H1 (cell line): ENCODE results near the gene NADSYN1. TPM values are rescaled to one million over a fixed set of nuclear protein-coding genes. Genes with fewer than 3 reads are reported as not detected.

Experiments
- CTCF ChIA-PET: fragments of 300-600 bp; sonication (Branson Sonifier 250); formaldehyde crosslinking; loops from one replicate; lab custom pipeline; 2021; ENCODE audit not compliant: partially characterized antibody; lab: Charles Lee
- POLR2A ChIA-PET: fragments of 300-600 bp; sonication (Branson Sonifier 250); formaldehyde crosslinking; loops from one replicate; lab custom pipeline; 2021; ENCODE audit warnings: inconsistent platforms; ENCODE audit not compliant: partially characterized antibody; lab: Charles Lee
- DNase-seq, 2 experiments: peaks; one replicate each; pipeline versions ENCODE4 v3.0.0 to v3.0.0-alpha.2; 2010 to 2022; ENCODE audit warnings: low spot score in 2 of 2, low read depth in 1 of 2, mixed read lengths in 1 of 2
- FAIRE-seq: peaks from 2 replicates; lab custom pipeline; 2011; peaks lifted over from hg19 to GRCh38; lab: Jason Lieb, UNC
- H2AFZ ChIP-seq: 2 replicates; pipeline ENCODE4 v1.8.1; 2012; ENCODE audit warnings: low read length, inconsistent platforms
- H2AK5ac ChIP-seq: 2 replicates; pipeline ENCODE4 v1.6.1; 2013; ENCODE audit warnings: low read depth, low read length
- H2BK120ac ChIP-seq: replicated peaks from 2 replicates; pipeline ENCODE3; 2013; ENCODE audit warnings: low read depth, low read length, inconsistent platforms
- H2BK12ac ChIP-seq: 2 replicates; pipeline ENCODE4 v1.6.1; 2013; ENCODE audit warnings: low read depth, low read length
- H2BK15ac ChIP-seq: 2 replicates; pipeline ENCODE4 v1.6.1; 2013; ENCODE audit warnings: low read length
- H2BK20ac ChIP-seq: 2 replicates; pipeline ENCODE4 v1.6.1; 2013; ENCODE audit warnings: low read length
- H2BK5ac ChIP-seq: 2 replicates; pipeline ENCODE4 v1.6.1; 2013; ENCODE audit warnings: low read depth, low read length
- H3K14ac ChIP-seq: 2 replicates; pipeline ENCODE4 v1.6.1; 2013; ENCODE audit warnings: inconsistent platforms; ENCODE audit not compliant: insufficient read length
- H3K18ac ChIP-seq: 2 replicates; pipeline ENCODE4 v1.6.1; 2013; ENCODE audit warnings: low read length; ENCODE audit errors: extremely low read depth
- H3K23ac ChIP-seq: 2 replicates; pipeline ENCODE4 v1.6.1; 2013; ENCODE audit warnings: inconsistent platforms; ENCODE audit not compliant: insufficient read length
- H3K23me2 ChIP-seq: 2 replicates; pipeline ENCODE4 v1.6.1; 2013; ENCODE audit warnings: low read depth, low read length
- H3K27ac ChIP-seq: 2 replicates; pipeline ENCODE4 v1.6.1; 2011; ENCODE audit warnings: low read depth, low read length, inconsistent platforms
- H3K27me3 ChIP-seq, 4 experiments: replicated peaks in 1 of 4; 1 replicate in 1 of 4; 2 replicates in 3 of 4; pipeline versions ENCODE4 v1.6.1 to v1.8.1; 2011 to 2013; ENCODE audit warnings: low read length in 3 of 4, mild to moderate bottlenecking in 3 of 4, inconsistent platforms in 2 of 4, mixed read lengths in 2 of 4, moderate library complexity in 1 of 4; ENCODE audit not compliant: control insufficient read depth in 3 of 4, insufficient read depth in 3 of 4; ENCODE audit errors: extremely low read depth in 1 of 4
- H3K36me3 ChIP-seq, 4 experiments: 2 replicates each; pipeline versions ENCODE4 v1.6.1 to v1.8.1; 2011 to 2013; ENCODE audit warnings: mild to moderate bottlenecking in 4 of 4, low read length in 3 of 4, moderate library complexity in 2 of 4, control low read depth in 1 of 4, inconsistent platforms in 1 of 4; ENCODE audit not compliant: insufficient read depth in 4 of 4, control insufficient read depth in 2 of 4
- H3K4ac ChIP-seq: replicated peaks from 2 replicates; pipeline ENCODE3; 2013; ENCODE audit warnings: low read length, low read depth, mixed read lengths, inconsistent platforms; ENCODE audit not compliant: insufficient read length
- H3K4me1 ChIP-seq, 4 experiments: replicated peaks in 1 of 4; 1 replicate in 1 of 4; 2 replicates in 3 of 4; pipeline versions ENCODE4 v1.6.1 to v1.8.1; 2011 to 2013; ENCODE audit warnings: low read length in 3 of 4, inconsistent platforms in 2 of 4, mixed read lengths in 1 of 4; ENCODE audit not compliant: insufficient read depth in 4 of 4, control insufficient read depth in 3 of 4
- H3K4me2 ChIP-seq, 2 experiments: 2 replicates each; pipeline versions ENCODE4 v1.6.1 to v1.8.1; 2011 to 2013; ENCODE audit warnings: low read depth in 2 of 2, low read length in 2 of 2, control low read depth in 1 of 2, inconsistent platforms in 1 of 2, mild to moderate bottlenecking in 1 of 2; ENCODE audit not compliant: insufficient read depth in 1 of 2
- H3K4me3 ChIP-seq, 4 experiments: fragments of 200-600, 300-600 bp in 1 of 4; sonication (generic), shearing (Covaris generic), sonication (Bioruptor Twin) in 1 of 4; 2 replicates each; pipeline versions ENCODE4 v1.5.1 to v1.8.1; 2011 to 2016; ENCODE audit warnings: low read length in 4 of 4, low read depth in 3 of 4, control low read depth in 2 of 4, inconsistent platforms in 2 of 4, mild to moderate bottlenecking in 2 of 4, mixed read lengths in 1 of 4, moderate library complexity in 1 of 4; ENCODE audit not compliant: insufficient read depth in 2 of 4; ENCODE audit errors: extremely low read depth in 1 of 4
- H3K56ac ChIP-seq: replicated peaks from 2 replicates; pipeline ENCODE3; 2013; ENCODE audit warnings: low read depth, mild to moderate bottlenecking, mixed read lengths, low read length, inconsistent platforms; ENCODE audit not compliant: insufficient read length
- H3K79me1 ChIP-seq: 2 replicates; pipeline ENCODE4 v1.6.1; 2013; ENCODE audit warnings: low read depth, low read length, control low read depth
- H3K79me2 ChIP-seq, 2 experiments: 2 replicates each; pipeline versions ENCODE4 v1.6.1 to v1.8.1; 2012 to 2013; ENCODE audit warnings: low read length in 2 of 2, mild to moderate bottlenecking in 2 of 2, inconsistent platforms in 1 of 2; ENCODE audit not compliant: insufficient read depth in 2 of 2, control insufficient read depth in 1 of 2
- H3K9ac ChIP-seq, 4 experiments: replicated peaks in 1 of 4; 1 replicate in 1 of 4; 2 replicates in 3 of 4; pipeline versions ENCODE4 v1.6.1 to v1.8.1; 2011 to 2013; ENCODE audit warnings: low read depth in 3 of 4, low read length in 3 of 4, control low read depth in 2 of 4, mild to moderate bottlenecking in 2 of 4, moderate library complexity in 2 of 4, inconsistent platforms in 1 of 4; ENCODE audit errors: extremely low read depth in 1 of 4
- H3K9me3 ChIP-seq, 2 experiments: 2 replicates each; pipeline versions ENCODE4 v1.6.1 to v1.8.1; 2012 to 2013; ENCODE audit warnings: mild to moderate bottlenecking in 2 of 2, moderate library complexity in 2 of 2, control low read depth in 1 of 2, inconsistent platforms in 1 of 2, low read depth in 1 of 2, low read length in 1 of 2, mixed read lengths in 1 of 2; ENCODE audit not compliant: insufficient read depth in 2 of 2
- H4K20me1 ChIP-seq, 2 experiments: replicated peaks in 1 of 2; 2 replicates each; pipeline versions ENCODE3 to v1.8.1; 2011 to 2013; ENCODE audit warnings: inconsistent platforms in 2 of 2, low read length in 2 of 2, mild to moderate bottlenecking in 1 of 2; ENCODE audit not compliant: insufficient read depth in 2 of 2, control insufficient read depth in 1 of 2
- H4K5ac ChIP-seq: 2 replicates; pipeline ENCODE4 v1.6.1; 2013; ENCODE audit warnings: low read length, low read depth, mixed read lengths, inconsistent platforms; ENCODE audit not compliant: insufficient read length
- H4K8ac ChIP-seq: 2 replicates; pipeline ENCODE4 v1.8.0; 2013; ENCODE audit warnings: mild to moderate bottlenecking, moderate library complexity, low read length, inconsistent platforms; ENCODE audit not compliant: insufficient read depth; ENCODE audit errors: extremely low read depth
- H4K91ac ChIP-seq: replicated peaks from 2 replicates; pipeline ENCODE3; 2013; ENCODE audit warnings: low read length, mixed read lengths, inconsistent platforms; ENCODE audit not compliant: insufficient read length
- GABPA ChIP-seq: IDR thresholded peaks from 2 replicates; pipeline ENCODE4 v1.6.1; 2011; ENCODE audit warnings: mild to moderate bottlenecking, low read length, moderate library complexity, borderline replicate concordance; ENCODE audit not compliant: insufficient read depth
- HDAC2 ChIP-seq, 2 experiments: fragments of 300-600 bp in 1 of 2; sonication (generic) in 1 of 2; IDR thresholded peaks; 2 replicates each; pipeline ENCODE4 v1.6.1; 2011 to 2012; ENCODE audit warnings: low read depth in 2 of 2, low read length in 2 of 2, mild to moderate bottlenecking in 2 of 2, moderate library complexity in 2 of 2, borderline replicate concordance in 1 of 2, inconsistent platforms in 1 of 2
- KDM4A ChIP-seq: IDR thresholded peaks from one replicate; pipeline ENCODE4 v1.7.1; 2012; ENCODE audit warnings: low read depth, mild to moderate bottlenecking, moderate library complexity, low read length, inconsistent platforms; ENCODE audit not compliant: severe bottlenecking
- RNF2 ChIP-seq: fragments of 200-900, 300-1000 bp; sonication (generic); IDR thresholded peaks from 2 replicates; pipeline ENCODE4 v1.7.1; 2016; ENCODE audit warnings: borderline replicate concordance, low read depth, mild to moderate bottlenecking, antibody characterized with exemption, low read length; ENCODE audit not compliant: poor library complexity, severe bottlenecking; ENCODE audit errors: missing control alignments
- SP4 ChIP-seq: IDR thresholded peaks from 2 replicates; pipeline ENCODE4 v1.6.1; 2012; ENCODE audit warnings: low read length, inconsistent platforms
- SUZ12 ChIP-seq: fragments of 200-600 bp; sonication (generic); IDR thresholded peaks from 2 replicates; pipeline ENCODE4 v1.6.1; 2012; ENCODE audit warnings: mild to moderate bottlenecking, inconsistent platforms, low read length, moderate library complexity, mixed read lengths
- TAF1 ChIP-seq: IDR thresholded peaks from 2 replicates; pipeline ENCODE4 v1.6.1; 2011; ENCODE audit warnings: mild to moderate bottlenecking, low read depth, low read length
- WGBS, 2 experiments: shearing (Covaris generic) in 1 of 2; methylation state at CpG; one replicate each; pipeline versions ENCODE4 v1.1.6 to v1.1.7; 2013 to 2015; ENCODE audit warnings: low lambda C conversion rate in 2 of 2, mixed read lengths in 2 of 2, inconsistent platforms in 1 of 2, low coverage in 1 of 2, missing lambda C conversion rate in 1 of 2; ENCODE audit not compliant: insufficient replicate concordance in 2 of 2, insufficient coverage in 1 of 2, insufficient read length in 1 of 2; ENCODE audit errors: extremely low coverage in 1 of 2, missing lambda C conversion rate in 1 of 2; 5-methylcytosine and 5-hydroxymethylcytosine counted together
- polyA plus RNA-seq, 7 experiments: library from polyadenylated mRNA; depleted of rRNA in 3 of 7; stranded (reverse) in 5 of 7; unstranded in 2 of 7; fragments of >200 nt in 5 of 7; fragments of 200-250 nt in 2 of 7; gene quantifications; 1 replicate in 5 of 7; 2 replicates in 1 of 7; 4 replicates in 1 of 7; pipeline versions ENCODE4 v1.2.1 to v1.2.3, GENCODE V29; 2011 to 2013; ENCODE audit warnings: missing spikeins in 2 of 7, mixed read lengths in 2 of 7
- total RNA-seq: library from RNA; stranded (reverse); fragmentation: NEBNext Ultra II Directional; extraction: Animal tissue kit (Norgen Biotek cat#: 25700); gene quantifications from 2 replicates; pipeline ENCODE4 v1.2.1, GENCODE V29; 2021
- TF ChIP-seq, protein P1 (sequence below): IDR thresholded peaks from 2 replicates; pipeline ENCODE4 v1.6.1; 2012; ENCODE audit warnings: low read length, inconsistent platforms

Gene NADSYN1
- total and polyA plus RNA-seq, 2 of the 8 experiments (the other 6 are each of a cell fraction or from before 2014, with no cell fraction given): 38.3 to 38.6 TPM

GRCh38 chr11:71544525-71545214, 91.7 kb downstream of the NADSYN1 start:
- Histone ChIP-seq H3K23ac (no peak overlapping the region), H2BK15ac (no peak overlapping the region)
- CTCF ChIA-PET: interaction anchor here (0.6 to 5.6 kb wide), 3 partner anchors 19 to 243 kb away, joined by 3 to 28 read pairs (median 3); no protein-coding TSS in a partner anchor

More at GRCh38 chr11:71544525-71545214, 91.7 kb downstream of the NADSYN1 start:
- Histone ChIP-seq H3K27ac (no peak overlapping the region), H3K9me3 (no peaks in the 10 kb centered on the region; a peak in 1 of 4 replicates), H3K36me3 (no peaks in the 10 kb centered on the region), H3K4ac (no peak overlapping the region), H2BK120ac (peak overlapping the region; percentile 64), H2BK5ac (no peak overlapping the region), H4K91ac (no peak overlapping the region), H3K9ac (no peak overlapping the region), H2BK20ac (no peak overlapping the region), H4K8ac (no peak overlapping the region), H2BK12ac (no peak overlapping the region), H3K79me1 (no peaks in the 10 kb centered on the region), H2AFZ (no peak overlapping the region), H4K20me1 (no peaks in the 10 kb centered on the region), H4K5ac (no peak overlapping the region), H3K4me2 (peak overlapping the region in 1 of 2 experiments; percentile 13; a peak in 1 of 4 replicates), H3K4me3 (no peak overlapping the region), H3K23me2 (no peaks in the 10 kb centered on the region), H2AK5ac (no peak overlapping the region), H3K18ac (no peak overlapping the region), H3K27me3 (no peaks in the 10 kb centered on the region), H3K56ac (no peak overlapping the region), H3K79me2 (no peaks in the 10 kb centered on the region), H3K14ac (no peak overlapping the region), H3K4me1 (no peaks in the 10 kb centered on the region; a peak in 1 of 7 replicates)
- POLR2A ChIA-PET: no interaction called here
- no peak for TF ChIP-seq RNF2
- TF ChIP-seq, protein P1, sequence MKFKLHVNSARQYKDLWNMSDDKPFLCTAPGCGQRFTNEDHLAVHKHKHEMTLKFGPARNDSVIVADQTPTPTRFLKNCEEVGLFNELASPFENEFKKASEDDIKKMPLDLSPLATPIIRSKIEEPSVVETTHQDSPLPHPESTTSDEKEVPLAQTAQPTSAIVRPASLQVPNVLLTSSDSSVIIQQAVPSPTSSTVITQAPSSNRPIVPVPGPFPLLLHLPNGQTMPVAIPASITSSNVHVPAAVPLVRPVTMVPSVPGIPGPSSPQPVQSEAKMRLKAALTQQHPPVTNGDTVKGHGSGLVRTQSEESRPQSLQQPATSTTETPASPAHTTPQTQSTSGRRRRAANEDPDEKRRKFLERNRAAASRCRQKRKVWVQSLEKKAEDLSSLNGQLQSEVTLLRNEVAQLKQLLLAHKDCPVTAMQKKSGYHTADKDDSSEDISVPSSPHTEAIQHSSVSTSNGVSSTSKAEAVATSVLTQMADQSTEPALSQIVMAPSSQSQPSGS: no peak
- TF ChIP-seq SP4: no peak
- no peak for TF ChIP-seq HDAC2 (IDR thresholded peaks at IDR 0.05; ENCODE audit: borderline replicate concordance in 1 of 2, low read depth in 2 of 2, low read length in 2 of 2)
- no peak for TF ChIP-seq GABPA
- TF ChIP-seq SUZ12: no peak
- no peak for TF ChIP-seq KDM4A
- TF ChIP-seq TAF1: no peak
- FAIRE-seq (no peak), DNase-seq (no peak)
- 84% methylated on average over 6 of the region's 6 CpGs; no CpG with 5 or more reads in 1 of the 2 experiments for WGBS, 2 experiments
